Measurements from ENCODE around the gene RARRES2.

DNA sequence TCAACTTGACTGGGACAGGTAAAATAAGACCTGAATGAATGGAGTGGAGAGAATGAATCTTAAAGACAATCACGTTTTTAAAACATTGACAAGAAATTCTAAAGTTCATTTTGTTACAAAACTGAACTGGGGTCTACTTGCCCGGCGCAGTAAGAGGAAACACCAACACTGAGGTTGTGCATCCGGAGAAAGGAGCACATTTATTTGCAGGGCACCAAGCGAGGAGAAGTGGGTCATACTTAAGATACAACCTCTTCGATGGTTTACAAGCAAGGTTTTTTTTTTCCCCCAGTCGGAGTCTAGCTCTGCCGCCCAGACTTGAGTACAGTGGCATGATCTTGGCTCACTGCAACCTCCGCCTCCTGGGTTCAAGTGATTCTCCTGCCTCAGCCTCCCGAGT is 23.8 kb upstream of the RARRES2 start:
- TF ChIP-seq BHLHE40 (IDR thresholded peaks at IDR 0.05; ENCODE audit: borderline replicate concordance) (no peak), NFRKB (IDR thresholded peaks at IDR 0.05) (no peak), ARNT (IDR thresholded peaks at IDR 0.05) (no peak), LEF1 (IDR thresholded peaks at IDR 0.05; ENCODE audit: borderline replicate concordance) (no peak), L3MBTL2 (conservative IDR thresholded peaks at IDR 0.05) (no peak)

Measured in HEK293T (cell line).